ENCODE measurements around the gene TMEM59L. TPM values are rescaled to one million over a fixed set of nuclear protein-coding genes. Genes with fewer than 3 reads are reported as not detected.
A peak's percentile ranks its signal among the peaks of the same experiment; 100 is the strongest.

Gene TMEM59L
- total and polyA plus RNA-seq, 9 of the 15 experiments (the other 6 are each of a cell fraction or from before 2014, with no cell fraction given) = 0.37 TPM; not detected in 8

- Histone ChIP-seq H3K9me1 (ENCODE audit: control insufficient read depth, insufficient read depth, low read length) (no peaks in the 10 kb centered on the region), H3K27ac (ENCODE audit: extremely low read depth, low read depth, low read length) (no peak overlapping the region), H4K20me1 (replicated peaks; ENCODE audit: control insufficient read depth, insufficient read depth, low read length) (peaks cover 26% of the 10 kb centered on the region), H3K9me3 (replicated peaks; ENCODE audit: control insufficient read depth, insufficient read depth, low read depth, low read length) (no peaks in the 10 kb centered on the region), H2AFZ (ENCODE audit: low read depth, low read length) (no peak overlapping the region), H3K79me2 (ENCODE audit: control insufficient read depth, insufficient read depth, low read length) (no peaks in the 10 kb centered on the region), H3K36me3 (ENCODE audit: control insufficient read depth, insufficient read depth, low read length) (no peaks in the 10 kb centered on the region), H3K9ac (ENCODE audit: insufficient read depth in 1 of 2, low read depth in 2 of 2, low read length in 2 of 2) (no peak overlapping the region), H3K4me2 (ENCODE audit: insufficient read depth, low read length) (no peak overlapping the region), H3K4me1 (replicated peaks in 1 of 2; ENCODE audit: control insufficient read depth in 2 of 2, insufficient read depth in 2 of 2, low read length in 2 of 2) (peaks cover 0 to 51% of the 10 kb centered on the region in 2 experiments; a peak in 2 of 5 replicates), H3K27me3 (ENCODE audit: control insufficient read depth in 2 of 2, insufficient read depth in 2 of 2, low read length in 2 of 2) (peaks cover 53 to 78% of the 10 kb centered on the region in 2 experiments), H3K4me3 (no peak overlapping the region)
- WGBS (ENCODE audit: insufficient coverage, low coverage, missing lambda C conversion rate) = 3% methylated on average over 40 of the region's 62 CpGs
- BruUV-seq (replicated peaks) = no TSS peak
- intact Hi-C loops (cut with micrococcal nuclease) (no loop called here), in situ Hi-C loops (cut with MboI) (no loop called here)
- FAIRE-seq (no peak), DNase-seq (ENCODE audit: extremely low read depth in 1 of 4, low spot score in 3 of 4) (peak in 3 of 4 experiments; percentile 44 to 75 (median 71)), ATAC-seq (peak; percentile 54)
- TF ChIP-seq EGR1 (conservative IDR thresholded peaks at IDR 0.05) = peak; percentile 91
- TF ChIP-seq HNRNPLL (IDR thresholded peaks at IDR 0.05; ENCODE audit: low read depth, low read length, poor library complexity, severe bottlenecking) = peak; percentile 13
- TF ChIP-seq VEZF1 (CRISPR knock-in tag; IDR thresholded peaks at IDR 0.05) = peak; percentile 19; the same call in 1 of the 2 replicates
- TF ChIP-seq CAMTA2 (CRISPR knock-in tag; conservative IDR thresholded peaks at IDR 0.05) = no peak
- POLR2A ChIA-PET = interaction anchor here (1.0 to 1.2 kb wide), 2 partner anchors 20 to 308 kb away, joined by 3 read pairs; partner anchors contain the start of genes COPE and DDX49
- CTCF ChIA-PET (ENCODE audit: low intra/inter-chr PET ratio) = no interaction called here
Observed at GRCh38 chr19:18611327-18612050, 1.2 kb upstream of the TMEM59L start.
